GM06990 (cell line): ENCODE data around the gene INTS6.

Experiments
- DNase-seq: peaks from one replicate; pipeline ENCODE4 v3.0.0-alpha.2; 2011; ENCODE audit not compliant: insufficient read length; ENCODE audit errors: extremely low read depth
- H3K27me3 ChIP-seq: replicated peaks from 2 replicates; pipeline ENCODE4 v1.6.0; 2011; ENCODE audit warnings: low read length; ENCODE audit not compliant: control insufficient read depth, insufficient read depth
- H3K36me3 ChIP-seq: 2 replicates; pipeline ENCODE4 v1.5.1; 2011; ENCODE audit warnings: low read length; ENCODE audit not compliant: control insufficient read depth, insufficient read depth
- H3K4me3 ChIP-seq: replicated peaks from 2 replicates; pipeline ENCODE4 v1.5.1; 2011; ENCODE audit warnings: low read depth, mild to moderate bottlenecking, control low read depth, low read length
- CTCF ChIP-seq: IDR thresholded peaks from 2 replicates; pipeline ENCODE4 v1.5.1; 2011; ENCODE audit warnings: low read length, control low read depth, mild to moderate bottlenecking, inconsistent platforms; ENCODE audit not compliant: insufficient read depth, poor library complexity, severe bottlenecking

The INTS6 gene

GRCh38 chr13:51499841-51500240 is 47.0 kb upstream of the INTS6 start:
- no peaks in the 10 kb centered on the region for H3K27me3 ChIP-seq
- TF ChIP-seq CTCF = no peak
- DNase-seq = no peak

DNA sequence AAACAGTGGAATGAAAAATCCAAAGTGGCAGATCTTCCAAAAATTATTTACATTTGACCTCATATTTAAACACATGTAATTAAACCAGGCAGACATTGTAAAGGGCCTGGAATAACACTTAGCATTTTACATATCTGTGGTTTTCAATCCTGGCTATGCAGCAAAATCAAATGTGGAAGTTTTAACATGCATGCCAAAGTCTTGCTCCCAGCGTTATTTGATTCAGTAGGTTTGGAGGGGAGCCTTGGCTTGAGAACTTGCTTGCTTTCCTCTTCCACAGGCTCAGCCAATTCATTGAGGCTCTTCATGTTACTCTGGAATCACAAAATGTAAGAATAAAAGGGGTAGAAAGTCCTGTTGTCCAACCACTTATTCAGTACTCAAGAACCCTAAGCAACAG is 42.5 kb upstream of the INTS6 start:
- H3K4me3 ChIP-seq = no peak overlapping the region
- TF ChIP-seq CTCF = no peak
- no peak for DNase-seq
- H3K36me3 ChIP-seq = no peaks in the 10 kb centered on the region
- H3K27me3 ChIP-seq = no peaks in the 10 kb centered on the region

More at GRCh38 chr13:51499841-51500240, 47.0 kb upstream of the INTS6 start:
- Histone ChIP-seq H3K36me3 (no peaks in the 10 kb centered on the region), H3K4me3 (no peak overlapping the region)

DNA sequence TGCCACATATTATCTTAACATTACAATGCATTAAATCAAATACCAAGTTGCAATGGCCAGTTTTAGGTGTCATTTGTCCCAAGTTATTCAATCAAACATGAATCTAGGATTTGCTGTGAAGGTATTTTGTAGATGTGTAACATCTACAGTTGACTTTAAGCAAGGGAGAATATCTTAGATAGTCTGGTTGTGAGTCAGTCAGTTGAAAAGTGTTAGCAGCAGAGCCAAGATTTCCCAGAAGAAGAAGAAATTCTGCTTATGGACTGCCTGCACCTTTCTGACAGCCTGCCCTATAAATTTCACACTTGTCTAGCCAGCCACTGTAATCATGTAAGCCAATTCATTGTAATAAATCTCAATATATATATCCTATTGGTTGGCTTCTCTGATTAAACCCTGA is 41.3 kb upstream of the INTS6 start:
- TF ChIP-seq CTCF = no peak
- Histone ChIP-seq H3K27me3 (no peaks in the 10 kb centered on the region), H3K4me3 (no peak overlapping the region), H3K36me3 (no peaks in the 10 kb centered on the region)
- no peak for DNase-seq

DNA sequence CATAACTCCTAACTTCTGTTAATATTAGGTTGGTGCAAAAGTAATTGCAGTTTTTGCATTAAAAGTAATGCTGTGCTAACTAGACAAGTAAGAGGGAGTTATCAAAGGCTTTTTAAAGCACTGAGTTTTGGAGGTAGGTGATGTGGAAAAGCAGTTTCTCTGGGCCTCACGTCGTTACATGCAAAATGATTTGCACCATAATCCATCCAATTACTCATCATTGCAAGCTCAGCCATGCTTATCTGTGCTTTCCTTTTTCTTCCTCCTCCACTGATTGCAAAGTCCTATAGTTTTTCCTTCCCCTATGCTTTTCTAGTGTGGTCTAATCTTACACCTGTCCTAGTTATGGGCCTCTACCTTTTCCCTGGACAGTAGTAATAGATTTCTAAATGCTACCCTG is 35.4 kb upstream of the INTS6 start:
- no peak for TF ChIP-seq CTCF
- Histone ChIP-seq H3K4me3 (no peak overlapping the region), H3K27me3 (no peaks in the 10 kb centered on the region), H3K36me3 (no peaks in the 10 kb centered on the region)
- DNase-seq = no peak

GRCh38 chr13:51481656-51482055 is 28.8 kb upstream of the INTS6 start:
- no peak for DNase-seq
- H3K4me3 ChIP-seq = no peak overlapping the region
- no peaks in the 10 kb centered on the region for H3K27me3 ChIP-seq
- no peak for TF ChIP-seq CTCF
- H3K36me3 ChIP-seq = no peaks in the 10 kb centered on the region

DNA sequence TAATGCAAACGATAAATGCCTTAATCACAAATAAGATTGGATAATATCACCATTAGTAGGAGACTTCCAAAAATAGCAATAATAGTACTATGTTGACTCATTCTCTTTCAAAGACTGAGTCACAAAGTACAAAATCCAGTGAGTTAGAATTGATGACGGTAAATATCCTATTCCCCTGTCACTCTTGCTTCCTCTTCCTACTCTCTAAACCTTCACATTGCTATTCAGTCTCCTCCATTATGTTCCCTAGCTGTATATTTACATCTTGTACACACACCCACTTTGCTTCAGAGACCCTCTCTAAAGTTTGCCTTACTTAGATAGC is 26.3 kb upstream of the INTS6 start:
- no peak overlapping the region for H3K4me3 ChIP-seq
- no peaks in the 10 kb centered on the region for H3K36me3 ChIP-seq
- no peak for TF ChIP-seq CTCF
- DNase-seq = no peak
- no peaks in the 10 kb centered on the region for H3K27me3 ChIP-seq
